ENCODE measurements around the gene CFAP20DC. TPM values are rescaled to one million over a fixed set of nuclear protein-coding genes. Genes with fewer than 3 reads are reported as not detected.

The CFAP20DC gene
- total and polyA plus RNA-seq, 2 donors (not counting 1 experiment from before 2014, with no cell fraction given) = 1.9 to 3.8 TPM

GRCh38 chr3:58993547-58993946, 56.3 kb downstream of the CFAP20DC start:
- no peak overlapping the region for H3K4me2 ChIP-seq (ENCODE audit: extremely low read depth, insufficient read depth, low read length)
- H3K9me3 ChIP-seq (ENCODE audit: control insufficient read depth, insufficient read depth, low read depth, low read length) = no peaks in the 10 kb centered on the region
- no peaks in the 10 kb centered on the region for H3K79me2 ChIP-seq (ENCODE audit: control insufficient read depth, insufficient read depth, low read length)
- H3K9ac ChIP-seq (ENCODE audit: insufficient read depth, low read length) = no peak overlapping the region
- H3K36me3 ChIP-seq (ENCODE audit: control insufficient read depth, insufficient read depth, low read length) = no peaks in the 10 kb centered on the region
- TF ChIP-seq EZH2 (IDR thresholded peaks at IDR 0.05; ENCODE audit: low read length, missing control alignments) (no peak), CTCF (conservative IDR thresholded peaks at IDR 0.05 in 1 of 2, IDR thresholded peaks at IDR 0.05 in 1 of 2; ENCODE audit: low read depth in 1 of 2, low read length in 2 of 2) (no peak)
- no peak overlapping the region for H2AFZ ChIP-seq (ENCODE audit: low read length)
- no peaks in the 10 kb centered on the region for H4K20me1 ChIP-seq (ENCODE audit: control insufficient read depth, extremely low read depth, insufficient read depth, low read length)
- H3K4me1 ChIP-seq (ENCODE audit: control insufficient read depth, extremely low read depth, insufficient read depth, low read length) = peaks cover 7% of the 10 kb centered on the region
- no peaks in the 10 kb centered on the region for H3K27me3 ChIP-seq (ENCODE audit: control insufficient read depth, insufficient read depth, low read length)
- DNase-seq (ENCODE audit: low read depth in 2 of 2) = no peak
- no peak overlapping the region for H3K27ac ChIP-seq (ENCODE audit: insufficient read depth, low read length)
- no peak overlapping the region for H3K4me3 ChIP-seq (replicated peaks in 1 of 4; ENCODE audit: control extremely low read depth in 1 of 4, insufficient read depth in 1 of 4, low read depth in 3 of 4, low read length in 4 of 4)

GRCh38 chr3:58991623-58992022, 58.2 kb downstream of the CFAP20DC start:
- Histone ChIP-seq H3K4me1 (ENCODE audit: control insufficient read depth, extremely low read depth, insufficient read depth, low read length) (peaks cover 5% of the 10 kb centered on the region), H3K9ac (ENCODE audit: insufficient read depth, low read length) (no peak overlapping the region)
- no peak for DNase-seq (ENCODE audit: low read depth in 2 of 2)

GRCh38 chr3:58991026-58991425, 58.8 kb downstream of the CFAP20DC start:
- DNase-seq (ENCODE audit: low read depth in 2 of 2) = peak in 1 of 2 donors; percentile 44
- Histone ChIP-seq H2AFZ (ENCODE audit: low read length) (no peak overlapping the region), H3K36me3 (ENCODE audit: control insufficient read depth, insufficient read depth, low read length) (no peaks in the 10 kb centered on the region), H3K9ac (ENCODE audit: insufficient read depth, low read length) (no peak overlapping the region), H3K27me3 (ENCODE audit: control insufficient read depth, insufficient read depth, low read length) (no peaks in the 10 kb centered on the region), H3K79me2 (ENCODE audit: control insufficient read depth, insufficient read depth, low read length) (no peaks in the 10 kb centered on the region), H3K4me1 (ENCODE audit: control insufficient read depth, extremely low read depth, insufficient read depth, low read length) (peaks cover 5% of the 10 kb centered on the region), H4K20me1 (ENCODE audit: control insufficient read depth, extremely low read depth, insufficient read depth, low read length) (no peaks in the 10 kb centered on the region), H3K27ac (ENCODE audit: insufficient read depth, low read length) (no peak overlapping the region), H3K4me2 (ENCODE audit: extremely low read depth, insufficient read depth, low read length) (no peak overlapping the region), H3K9me3 (ENCODE audit: control insufficient read depth, insufficient read depth, low read depth, low read length) (no peaks in the 10 kb centered on the region), H3K4me3 (replicated peaks in 1 of 4; ENCODE audit: control extremely low read depth in 1 of 4, insufficient read depth in 1 of 4, low read depth in 3 of 4, low read length in 4 of 4) (no peak overlapping the region)
- TF ChIP-seq CTCF (conservative IDR thresholded peaks at IDR 0.05 in 1 of 2, IDR thresholded peaks at IDR 0.05 in 1 of 2; ENCODE audit: low read depth in 1 of 2, low read length in 2 of 2) (no peak), EZH2 (IDR thresholded peaks at IDR 0.05; ENCODE audit: low read length, missing control alignments) (no peak)

More at GRCh38 chr3:58991623-58992022, 58.2 kb downstream of the CFAP20DC start:
- TF ChIP-seq CTCF (conservative IDR thresholded peaks at IDR 0.05 in 1 of 2, IDR thresholded peaks at IDR 0.05 in 1 of 2; ENCODE audit: low read depth in 1 of 2, low read length in 2 of 2) (no peak), EZH2 (IDR thresholded peaks at IDR 0.05; ENCODE audit: low read length, missing control alignments) (no peak)
- no peaks in the 10 kb centered on the region for H3K27me3 ChIP-seq (ENCODE audit: control insufficient read depth, insufficient read depth, low read length)
- no peaks in the 10 kb centered on the region for H3K79me2 ChIP-seq (ENCODE audit: control insufficient read depth, insufficient read depth, low read length)
- no peak overlapping the region for H3K27ac ChIP-seq (ENCODE audit: insufficient read depth, low read length)
- no peaks in the 10 kb centered on the region for H3K36me3 ChIP-seq (ENCODE audit: control insufficient read depth, insufficient read depth, low read length)
- H3K9me3 ChIP-seq (ENCODE audit: control insufficient read depth, insufficient read depth, low read depth, low read length) = no peaks in the 10 kb centered on the region
- no peak overlapping the region for H3K4me3 ChIP-seq (replicated peaks in 1 of 4; ENCODE audit: control extremely low read depth in 1 of 4, insufficient read depth in 1 of 4, low read depth in 3 of 4, low read length in 4 of 4)
- no peak overlapping the region for H3K4me2 ChIP-seq (ENCODE audit: extremely low read depth, insufficient read depth, low read length)
- H4K20me1 ChIP-seq (ENCODE audit: control insufficient read depth, extremely low read depth, insufficient read depth, low read length) = no peaks in the 10 kb centered on the region
- H2AFZ ChIP-seq (ENCODE audit: low read length) = no peak overlapping the region
